ENCODE data around the gene CLIP1. TPM values are rescaled to one million over a fixed set of nuclear protein-coding genes. Genes with fewer than 3 reads are reported as not detected.

Gene CLIP1
- total RNA-seq, 1 donor from 2014 or later: 78.6 TPM

DNA sequence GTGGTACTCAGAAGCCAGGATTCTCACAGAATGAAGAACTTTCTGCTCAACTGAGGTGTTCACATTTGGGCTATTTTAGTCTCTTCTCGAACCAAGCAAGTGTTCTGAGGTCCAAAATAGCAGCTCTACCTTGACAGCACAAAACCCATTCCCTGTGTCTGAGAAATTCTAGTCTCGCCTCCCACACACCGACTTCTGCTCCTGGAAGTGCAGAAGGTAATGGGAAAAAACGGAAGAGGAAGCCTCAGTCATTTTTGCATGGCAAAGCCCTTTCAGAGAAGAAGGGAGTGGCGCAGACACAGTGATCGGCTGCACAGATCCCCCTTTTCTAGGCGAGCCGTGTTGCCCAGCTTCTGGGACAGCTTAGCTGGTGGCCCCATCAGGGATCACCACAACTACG lies 125.0 kb downstream of the CLIP1 start:
- TF ChIP-seq, protein P1, sequence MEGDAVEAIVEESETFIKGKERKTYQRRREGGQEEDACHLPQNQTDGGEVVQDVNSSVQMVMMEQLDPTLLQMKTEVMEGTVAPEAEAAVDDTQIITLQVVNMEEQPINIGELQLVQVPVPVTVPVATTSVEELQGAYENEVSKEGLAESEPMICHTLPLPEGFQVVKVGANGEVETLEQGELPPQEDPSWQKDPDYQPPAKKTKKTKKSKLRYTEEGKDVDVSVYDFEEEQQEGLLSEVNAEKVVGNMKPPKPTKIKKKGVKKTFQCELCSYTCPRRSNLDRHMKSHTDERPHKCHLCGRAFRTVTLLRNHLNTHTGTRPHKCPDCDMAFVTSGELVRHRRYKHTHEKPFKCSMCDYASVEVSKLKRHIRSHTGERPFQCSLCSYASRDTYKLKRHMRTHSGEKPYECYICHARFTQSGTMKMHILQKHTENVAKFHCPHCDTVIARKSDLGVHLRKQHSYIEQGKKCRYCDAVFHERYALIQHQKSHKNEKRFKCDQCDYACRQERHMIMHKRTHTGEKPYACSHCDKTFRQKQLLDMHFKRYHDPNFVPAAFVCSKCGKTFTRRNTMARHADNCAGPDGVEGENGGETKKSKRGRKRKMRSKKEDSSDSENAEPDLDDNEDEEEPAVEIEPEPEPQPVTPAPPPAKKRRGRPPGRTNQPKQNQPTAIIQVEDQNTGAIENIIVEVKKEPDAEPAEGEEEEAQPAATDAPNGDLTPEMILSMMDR (IDR thresholded peaks at IDR 0.05; ENCODE audit: unreplicated experiment): no peak
- Mint-ChIP-seq H3K4me3 (ENCODE audit: low read depth) (no peak overlapping the region), H3K4me1 (ENCODE audit: low read depth) (no peaks in the 10 kb centered on the region), H3K36me3 (ENCODE audit: insufficient read depth) (peaks cover 19% of the 10 kb centered on the region), H3K27me3 (no peaks in the 10 kb centered on the region), H3K9me3 (ENCODE audit: low read depth) (no peaks in the 10 kb centered on the region), H3K27ac (no peak overlapping the region)
- DNase-seq (ENCODE audit: low spot score, unreplicated experiment): no peak

DNA sequence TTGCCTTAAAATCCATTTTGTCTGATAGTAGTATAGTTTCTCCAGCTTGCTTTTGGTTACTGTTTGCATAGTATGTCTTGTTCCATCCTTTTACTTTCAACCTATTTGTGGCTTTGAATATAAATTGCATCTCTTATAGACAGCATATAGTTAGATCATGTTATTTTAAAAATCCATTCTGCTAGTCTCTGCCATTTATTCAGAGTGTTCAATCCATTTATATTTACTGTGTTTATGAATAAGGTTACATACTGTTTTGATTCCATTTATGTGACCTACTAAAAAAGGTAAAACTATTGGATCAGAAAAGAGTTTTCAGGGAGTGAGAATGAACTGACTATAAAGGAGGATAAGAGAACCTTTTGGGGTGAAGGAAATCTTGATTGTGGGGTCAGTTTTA lies 126.6 kb downstream of the CLIP1 start:
- H3K27me3 Mint-ChIP-seq: no peaks in the 10 kb centered on the region
- H3K9me3 Mint-ChIP-seq (ENCODE audit: low read depth): no peaks in the 10 kb centered on the region
- no peak overlapping the region for H3K27ac Mint-ChIP-seq
- no peaks in the 10 kb centered on the region for H3K4me1 Mint-ChIP-seq (ENCODE audit: low read depth)
- DNase-seq (ENCODE audit: low spot score, unreplicated experiment): no peak
- H3K4me3 Mint-ChIP-seq (ENCODE audit: low read depth): no peak overlapping the region
- TF ChIP-seq, protein P1 (IDR thresholded peaks at IDR 0.05; ENCODE audit: unreplicated experiment): no peak
- peaks cover 18% of the 10 kb centered on the region for H3K36me3 Mint-ChIP-seq (ENCODE audit: insufficient read depth)

DNA sequence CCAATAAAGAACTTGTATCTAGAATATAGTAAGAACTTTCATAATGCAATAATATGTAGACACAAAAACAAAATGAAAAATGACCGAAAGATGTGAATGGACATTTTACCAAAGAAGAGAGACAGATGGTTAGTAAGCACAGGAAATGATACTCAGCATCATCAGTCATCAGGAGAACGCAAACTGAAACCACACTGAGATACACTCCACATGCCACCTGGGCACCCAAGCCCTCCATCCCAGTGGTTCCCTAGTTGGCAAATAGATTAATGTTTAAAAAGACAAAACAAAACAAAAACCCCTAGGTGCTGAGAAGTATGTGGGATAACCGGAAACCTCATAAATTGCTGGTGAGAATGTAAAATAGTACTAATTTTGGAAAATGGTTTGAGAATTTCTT lies 129.4 kb downstream of the CLIP1 start:
- Mint-ChIP-seq H3K9me3 (ENCODE audit: low read depth) (no peaks in the 10 kb centered on the region), H3K4me1 (ENCODE audit: low read depth) (no peaks in the 10 kb centered on the region), H3K27ac (no peak overlapping the region), H3K27me3 (no peaks in the 10 kb centered on the region), H3K4me3 (ENCODE audit: low read depth) (no peak overlapping the region), H3K36me3 (ENCODE audit: insufficient read depth) (peaks cover 14% of the 10 kb centered on the region)
- TF ChIP-seq, protein P1 (IDR thresholded peaks at IDR 0.05; ENCODE audit: unreplicated experiment): no peak
- DNase-seq (ENCODE audit: low spot score, unreplicated experiment): no peak

DNA sequence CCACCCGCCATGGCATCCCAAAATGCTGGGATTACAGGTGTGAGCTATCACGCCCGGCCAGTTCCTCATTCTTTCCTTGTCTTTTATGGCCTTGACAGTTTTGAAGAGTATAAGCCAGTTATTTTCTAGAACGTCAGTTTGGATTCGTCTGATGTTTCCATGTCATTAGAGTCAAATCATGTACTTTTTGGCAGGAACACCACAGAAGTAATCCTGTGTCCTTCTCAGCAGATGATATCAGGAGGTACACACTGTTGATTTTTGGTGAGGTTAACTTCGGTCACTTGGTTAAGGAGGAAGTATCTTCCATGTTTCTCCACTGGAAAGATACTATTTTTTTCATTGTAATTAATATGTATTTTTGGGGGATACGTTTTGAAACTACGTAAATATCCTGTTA lies 131.0 kb downstream of the CLIP1 start:
- no peaks in the 10 kb centered on the region for H3K4me1 Mint-ChIP-seq (ENCODE audit: low read depth)
- no peaks in the 10 kb centered on the region for H3K9me3 Mint-ChIP-seq (ENCODE audit: low read depth)
- no peak overlapping the region for H3K4me3 Mint-ChIP-seq (ENCODE audit: low read depth)
- DNase-seq (ENCODE audit: low spot score, unreplicated experiment): no peak
- H3K36me3 Mint-ChIP-seq (ENCODE audit: insufficient read depth): peaks cover 14% of the 10 kb centered on the region
- H3K27ac Mint-ChIP-seq: no peak overlapping the region
- TF ChIP-seq, protein P1 (IDR thresholded peaks at IDR 0.05; ENCODE audit: unreplicated experiment): no peak
- H3K27me3 Mint-ChIP-seq: no peaks in the 10 kb centered on the region

DNA sequence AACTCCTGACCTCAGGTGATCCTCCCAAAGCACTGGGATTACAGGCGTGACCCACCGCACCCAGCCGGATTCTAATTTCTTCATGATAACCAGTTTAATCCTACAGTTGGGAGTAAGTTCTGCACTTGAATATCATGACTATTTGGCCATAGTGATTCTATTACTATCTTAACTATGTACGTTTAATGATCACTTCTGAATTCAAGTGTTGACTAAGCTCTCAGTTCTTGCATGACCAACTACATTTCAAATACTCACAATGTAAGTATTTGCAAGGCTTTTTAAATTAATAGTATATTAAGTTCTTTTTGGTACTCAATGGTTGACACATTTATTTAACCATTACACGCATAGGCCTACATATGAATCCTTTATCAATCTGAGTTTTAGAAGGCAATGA lies 138.8 kb downstream of the CLIP1 start:
- Mint-ChIP-seq H3K4me3 (ENCODE audit: low read depth) (no peak overlapping the region), H3K36me3 (ENCODE audit: insufficient read depth) (peaks cover 8% of the 10 kb centered on the region), H3K27ac (peak overlapping the region; percentile 59), H3K9me3 (ENCODE audit: low read depth) (no peaks in the 10 kb centered on the region), H3K27me3 (no peaks in the 10 kb centered on the region), H3K4me1 (ENCODE audit: low read depth) (peaks cover 3% of the 10 kb centered on the region)
- no peak for DNase-seq (ENCODE audit: low spot score, unreplicated experiment)
- TF ChIP-seq, protein P1 (IDR thresholded peaks at IDR 0.05; ENCODE audit: unreplicated experiment): no peak

Data from progenitor cell of endocrine pancreas (in vitro differentiated cells).